GM18907 (cell line): ENCODE results near the gene DACT1.
A peak's percentile ranks its signal among the peaks of the same experiment; 100 is the strongest.

ENCODE experiments used
- ATAC-seq: cut with Tn5 transposase; IDR thresholded peaks from one replicate; pipeline ENCODE4 v1.9.1; 2021; ENCODE audit warnings: mild to moderate bottlenecking, moderate library complexity; ENCODE audit not compliant: unreplicated experiment

Gene DACT1

GRCh38 chr14:58635091-58635830 is 2.5 kb upstream of the DACT1 start:
- no peak for ATAC-seq

GRCh38 chr14:58636129-58636528 is 1.6 kb upstream of the DACT1 start:
- ATAC-seq: no peak

DNA sequence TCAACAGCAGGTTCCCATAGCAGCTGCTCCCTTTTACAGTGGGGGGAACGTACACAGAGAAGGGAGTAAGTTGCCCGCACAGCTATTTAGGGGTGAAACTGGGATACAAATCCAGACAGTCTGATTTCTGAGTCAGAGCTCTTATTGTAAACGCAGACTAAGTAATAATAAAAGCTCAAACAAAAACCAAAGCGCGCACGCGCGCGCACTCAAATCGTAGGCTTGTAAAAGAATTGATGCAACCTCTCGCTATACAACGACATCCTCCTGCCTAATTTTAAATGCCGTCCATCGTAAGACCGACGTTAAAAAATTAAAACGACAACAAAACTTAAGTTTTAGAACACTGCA is 747 bp upstream of the DACT1 start:
- ATAC-seq: peak; percentile 4

- ATAC-seq: peak; percentile 31
These were observed 752 bp downstream of the DACT1 start for GRCh38 chr14:58638231-58639197.

DNA sequence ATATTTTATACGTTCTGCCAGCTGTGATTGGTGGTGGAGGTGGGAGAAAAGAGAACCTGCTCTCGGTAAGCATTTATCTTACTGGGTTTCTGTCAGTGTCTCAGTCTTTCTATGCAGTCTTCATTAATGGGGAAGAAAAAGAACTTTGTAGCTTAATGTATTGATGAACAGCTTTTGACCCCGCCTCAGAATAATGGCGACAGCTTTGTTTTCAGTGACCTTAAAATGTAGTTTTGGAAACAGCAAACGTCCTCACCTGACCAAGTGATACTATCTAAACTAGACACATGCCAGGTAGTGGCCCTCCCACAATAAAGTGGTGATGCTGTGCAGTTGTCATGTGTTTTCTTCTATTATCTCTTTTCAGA is 1.4 kb downstream of the DACT1 start:
- ATAC-seq: no peak

DNA sequence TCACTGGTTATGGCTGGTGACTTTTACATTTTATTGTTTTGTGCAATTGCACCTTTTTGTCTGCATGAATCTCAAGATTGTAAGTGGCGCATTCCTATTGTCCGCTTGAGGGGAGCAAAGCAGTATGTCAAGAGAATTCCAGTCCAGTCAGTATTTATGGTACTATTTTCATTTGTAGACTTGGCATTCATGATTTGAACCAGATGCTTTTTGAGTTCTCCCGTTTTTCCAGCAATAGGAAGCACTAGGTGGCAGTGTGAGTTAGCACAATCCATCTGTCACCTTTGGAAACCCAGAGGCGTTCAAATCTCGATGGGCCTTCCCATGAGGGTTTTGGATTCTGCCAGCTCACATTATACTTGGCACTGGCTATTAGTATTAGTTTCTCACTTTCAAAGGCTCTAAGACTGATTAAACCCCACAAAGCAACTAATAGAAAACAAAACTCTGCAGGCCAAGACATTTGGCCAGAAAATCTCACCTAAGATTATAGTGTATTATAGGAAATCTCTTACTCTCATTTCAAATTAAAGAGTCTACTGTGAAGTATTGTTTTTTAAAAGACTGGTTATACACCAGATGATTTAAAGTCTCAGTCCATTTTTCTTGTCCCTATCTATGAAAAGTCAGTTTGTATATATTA is 2.2 kb downstream of the DACT1 start:
- ATAC-seq: no peak

DNA sequence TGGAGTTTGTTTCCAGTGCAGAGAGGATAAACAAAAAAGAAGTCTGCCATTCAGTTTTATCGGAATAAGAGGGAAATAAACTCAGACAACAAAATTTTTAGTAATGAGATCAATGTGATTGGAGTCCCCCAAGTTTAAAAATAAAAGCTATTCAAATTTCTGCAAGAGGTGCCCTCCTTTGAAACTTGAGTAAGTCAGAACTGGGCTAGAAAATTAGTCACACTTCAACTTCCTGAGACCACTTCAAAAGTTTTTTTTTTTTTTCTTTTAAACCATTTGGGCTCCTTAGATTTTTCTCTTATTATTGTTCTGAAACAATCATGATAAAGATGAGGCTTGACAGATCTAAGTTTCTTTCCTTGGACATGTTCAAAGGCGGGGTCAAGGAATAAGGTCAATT is 3.2 kb downstream of the DACT1 start:
- ATAC-seq: no peak

- no peak for ATAC-seq
These were observed 3.7 kb downstream of the DACT1 start for GRCh38 chr14:58641509-58641908.

DNA sequence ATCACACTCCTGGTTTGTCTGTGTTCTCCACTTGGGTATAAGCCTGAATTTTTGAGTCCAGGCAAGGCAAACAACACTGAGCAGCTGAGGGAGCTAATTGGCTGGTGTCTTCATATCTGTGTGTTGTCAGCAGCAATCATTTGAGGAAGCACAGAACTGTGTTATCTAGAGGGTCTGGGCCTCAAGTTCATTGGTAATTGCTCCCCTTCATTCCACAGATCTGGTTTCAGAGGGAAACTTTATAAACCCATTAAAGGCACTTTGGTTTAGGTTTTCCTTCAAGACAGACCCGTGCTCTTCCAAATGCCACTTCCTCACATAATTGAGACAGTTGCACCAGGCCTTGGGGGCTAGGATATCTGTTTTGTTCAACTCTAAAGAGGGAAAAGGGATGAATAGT is 5.6 kb downstream of the DACT1 start:
- ATAC-seq: no peak

GRCh38 chr14:58645641-58646040 is 7.9 kb downstream of the DACT1 start:
- ATAC-seq: no peak

GRCh38 chr14:58646479-58646878 is 8.7 kb downstream of the DACT1 start:
- no peak for ATAC-seq

DNA sequence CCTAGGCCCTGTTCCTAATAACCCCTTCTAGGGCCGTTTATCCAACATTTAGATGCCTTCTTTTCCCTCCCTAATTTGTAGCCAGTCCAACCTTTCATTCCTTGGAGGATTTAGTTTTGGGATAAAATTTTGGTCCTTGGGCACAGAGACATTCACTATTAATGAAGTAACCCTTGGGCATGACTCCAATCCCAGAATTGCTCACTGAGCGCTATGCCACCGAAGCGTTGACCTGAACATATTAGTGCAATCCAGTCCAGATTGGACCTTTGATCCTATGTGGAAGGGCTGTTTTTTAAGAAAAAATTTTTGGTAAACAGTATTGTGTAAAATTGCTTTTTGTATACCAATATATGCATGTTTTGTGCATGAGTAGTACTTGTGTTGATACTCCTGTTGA is 10.0 kb downstream of the DACT1 start:
- no peak for ATAC-seq

DNA sequence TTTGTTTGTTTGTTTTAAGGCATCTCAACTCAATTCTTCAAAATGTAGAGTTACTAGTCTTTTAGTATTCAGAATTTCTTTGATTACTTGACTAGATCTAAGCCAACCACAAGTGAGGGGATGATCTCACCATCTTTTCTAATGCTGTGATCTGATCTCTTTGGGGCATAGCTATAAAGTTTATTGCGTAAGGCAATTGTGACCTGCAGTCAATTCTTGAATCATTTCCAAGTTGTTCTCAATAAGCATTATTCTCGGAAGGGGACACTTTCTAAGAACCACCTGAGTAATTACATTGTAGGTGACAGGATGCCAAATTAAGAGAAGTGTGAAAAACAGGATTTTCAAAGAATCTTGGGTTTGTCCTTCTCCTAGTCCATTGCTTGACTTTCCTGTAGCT is 13.1 kb downstream of the DACT1 start:
- ATAC-seq: no peak

GRCh38 chr14:58656671-58657411 is 19.1 kb downstream of the DACT1 start:
- ATAC-seq: no peak

DNA sequence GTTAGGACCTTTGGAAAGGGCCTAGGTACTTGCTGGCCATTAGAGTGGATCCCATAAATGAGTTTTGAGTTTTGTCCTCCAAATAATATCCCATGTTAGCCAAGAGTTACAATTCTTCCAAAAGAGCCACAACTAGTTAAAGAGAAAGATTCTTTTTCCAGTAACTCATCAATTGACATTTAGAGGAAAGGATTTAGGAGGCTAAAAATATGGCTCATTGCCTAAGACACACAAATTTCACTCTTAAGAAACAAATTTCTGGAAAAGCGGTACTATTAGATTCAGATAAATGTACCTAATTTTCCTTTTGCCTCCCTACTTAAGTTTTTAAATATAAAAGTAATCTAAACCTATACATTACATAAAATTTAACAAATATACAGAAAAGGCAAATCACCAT is 21.3 kb downstream of the DACT1 start:
- ATAC-seq: no peak

- no peak for ATAC-seq
These were observed 22.1 kb downstream of the DACT1 start for GRCh38 chr14:58659846-58660245.

DNA sequence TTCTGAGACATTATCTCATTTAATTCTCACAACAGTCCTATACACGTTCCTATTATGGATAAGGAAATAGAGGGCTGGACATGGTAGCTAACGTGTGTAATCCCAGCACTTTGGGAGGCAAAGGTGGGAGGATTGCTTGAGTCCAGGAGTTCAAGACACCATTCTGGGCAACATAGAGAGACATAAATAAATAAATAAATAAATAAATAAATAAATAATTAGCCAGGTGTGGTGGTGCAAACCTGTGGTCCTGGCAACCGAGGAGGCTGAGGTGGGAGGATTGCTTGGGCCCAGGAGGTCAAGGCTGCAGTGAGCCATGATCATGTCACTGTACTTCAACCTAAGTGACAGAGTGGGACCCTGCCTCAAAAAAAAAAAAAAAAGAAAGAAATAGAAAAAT is 22.6 kb downstream of the DACT1 start:
- ATAC-seq: no peak

DNA sequence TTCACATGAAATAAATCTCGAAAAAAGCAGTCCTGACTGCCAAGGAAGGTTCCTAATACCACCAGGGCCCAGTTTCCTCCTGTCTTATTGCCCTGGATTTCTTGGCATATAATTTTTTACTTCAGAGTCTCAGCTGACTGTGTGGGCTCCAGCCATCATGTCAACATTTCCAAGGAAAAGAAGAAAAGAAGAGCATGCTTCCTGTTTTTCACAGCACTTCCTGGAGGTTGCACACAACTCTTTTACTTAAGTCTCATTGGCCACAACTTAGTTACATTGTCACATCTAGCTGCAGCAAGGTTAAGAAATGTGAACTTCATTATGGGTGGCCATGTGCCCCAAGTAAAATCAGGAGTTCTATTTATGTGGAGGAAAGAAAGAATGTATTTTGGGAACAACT is 24.3 kb downstream of the DACT1 start:
- ATAC-seq: no peak

GRCh38 chr14:58662759-58663158 is 25.0 kb downstream of the DACT1 start:
- no peak for ATAC-seq

- ATAC-seq: no peak
These were observed 25.8 kb downstream of the DACT1 start for GRCh38 chr14:58663494-58664111.
